ENCODE results near the gene CACNB1. TPM values are rescaled to one million over a fixed set of nuclear protein-coding genes. Genes with fewer than 3 reads are reported as not detected.

Gene CACNB1
- total RNA-seq, 2 donors from 2014 or later = 3.4 to 17.8 TPM

DNA sequence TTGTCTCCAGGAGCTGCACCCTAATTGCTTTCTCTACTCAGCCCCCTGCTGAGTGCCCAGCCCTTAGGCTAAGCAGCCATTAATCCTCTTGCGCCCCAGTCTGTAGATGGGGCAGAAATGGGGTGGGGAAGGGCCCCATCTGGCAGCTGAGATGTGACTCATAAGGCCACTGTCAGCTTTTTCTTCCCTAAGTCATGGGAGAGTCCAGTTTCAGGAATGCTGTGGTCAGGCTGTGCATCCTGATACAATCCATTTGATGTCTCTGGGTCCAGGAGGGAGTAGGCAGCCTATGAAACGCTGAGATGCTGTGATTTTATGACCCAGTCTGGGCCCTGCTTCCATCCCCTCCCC is 58.3 kb downstream of the CACNB1 start:
- 72% methylated on average over 2 of the region's 2 CpGs for WGBS
- H3K27ac ChIP-seq = no peak overlapping the region
- H3K27me3 ChIP-seq (replicated peaks; ENCODE audit: insufficient read depth) = no peaks in the 10 kb centered on the region
- DNase-seq (ENCODE audit: low spot score) = no peak
- H3K36me3 ChIP-seq = no peaks in the 10 kb centered on the region
- intact Hi-C loops (cut with DNase I) = no loop called here
- no peaks in the 10 kb centered on the region for H3K9me3 ChIP-seq
- H3K4me1 ChIP-seq (replicated peaks) = no peaks in the 10 kb centered on the region
- no peak overlapping the region for H3K4me3 ChIP-seq
- TF ChIP-seq POLR2AphosphoS5 (IDR thresholded peaks at IDR 0.05) (no peak), POLR2A (IDR thresholded peaks at IDR 0.05) (no peak)
- TF ChIP-seq, protein P1, sequence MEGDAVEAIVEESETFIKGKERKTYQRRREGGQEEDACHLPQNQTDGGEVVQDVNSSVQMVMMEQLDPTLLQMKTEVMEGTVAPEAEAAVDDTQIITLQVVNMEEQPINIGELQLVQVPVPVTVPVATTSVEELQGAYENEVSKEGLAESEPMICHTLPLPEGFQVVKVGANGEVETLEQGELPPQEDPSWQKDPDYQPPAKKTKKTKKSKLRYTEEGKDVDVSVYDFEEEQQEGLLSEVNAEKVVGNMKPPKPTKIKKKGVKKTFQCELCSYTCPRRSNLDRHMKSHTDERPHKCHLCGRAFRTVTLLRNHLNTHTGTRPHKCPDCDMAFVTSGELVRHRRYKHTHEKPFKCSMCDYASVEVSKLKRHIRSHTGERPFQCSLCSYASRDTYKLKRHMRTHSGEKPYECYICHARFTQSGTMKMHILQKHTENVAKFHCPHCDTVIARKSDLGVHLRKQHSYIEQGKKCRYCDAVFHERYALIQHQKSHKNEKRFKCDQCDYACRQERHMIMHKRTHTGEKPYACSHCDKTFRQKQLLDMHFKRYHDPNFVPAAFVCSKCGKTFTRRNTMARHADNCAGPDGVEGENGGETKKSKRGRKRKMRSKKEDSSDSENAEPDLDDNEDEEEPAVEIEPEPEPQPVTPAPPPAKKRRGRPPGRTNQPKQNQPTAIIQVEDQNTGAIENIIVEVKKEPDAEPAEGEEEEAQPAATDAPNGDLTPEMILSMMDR (IDR thresholded peaks at IDR 0.05) = no peak

DNA sequence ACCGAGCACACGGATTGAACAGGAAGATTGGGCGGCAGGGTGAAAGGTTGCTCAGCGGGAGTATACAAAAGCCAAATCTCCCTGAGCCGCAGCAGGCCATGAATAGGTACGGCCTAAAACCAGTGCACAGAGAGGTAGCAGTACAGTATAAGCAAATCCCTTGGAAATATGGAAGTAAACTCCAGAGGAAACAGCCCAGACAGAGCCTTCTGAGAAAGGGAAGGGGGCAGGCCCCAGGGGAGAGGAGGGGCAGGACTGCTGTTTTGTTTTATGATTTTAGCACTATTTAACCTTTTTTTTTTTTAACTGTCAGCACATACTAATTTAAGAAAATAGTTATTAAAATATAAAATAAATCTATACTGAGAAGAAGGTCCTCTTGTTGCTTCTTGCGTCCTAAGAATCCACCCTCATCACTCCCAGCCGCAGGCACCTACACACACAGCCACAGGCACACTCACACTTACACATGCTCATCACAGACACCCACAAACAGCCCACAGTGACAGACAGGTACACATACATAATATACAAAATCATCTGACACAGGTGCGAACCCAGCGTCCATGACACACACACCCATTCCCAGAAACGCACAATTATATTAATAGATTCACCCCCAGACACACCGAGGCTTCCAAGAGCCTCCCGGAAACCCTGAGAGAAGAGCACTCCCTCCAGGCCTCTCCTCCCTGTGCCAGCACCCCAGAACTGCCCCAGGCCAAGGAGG is 58.9 kb downstream of the CACNB1 start:
- no peak for DNase-seq (ENCODE audit: low spot score)
- Histone ChIP-seq H3K4me3 (no peak overlapping the region), H3K36me3 (no peaks in the 10 kb centered on the region), H3K4me1 (replicated peaks) (no peaks in the 10 kb centered on the region), H3K27me3 (replicated peaks; ENCODE audit: insufficient read depth) (no peaks in the 10 kb centered on the region), H3K9me3 (no peaks in the 10 kb centered on the region), H3K27ac (no peak overlapping the region)
- intact Hi-C loops (cut with DNase I) = no loop called here
- WGBS = 90% methylated on average over 13 of the region's 13 CpGs
- TF ChIP-seq, protein P1 (IDR thresholded peaks at IDR 0.05) = no peak
- TF ChIP-seq POLR2AphosphoS5 (IDR thresholded peaks at IDR 0.05) (no peak), POLR2A (IDR thresholded peaks at IDR 0.05) (no peak)

DNA sequence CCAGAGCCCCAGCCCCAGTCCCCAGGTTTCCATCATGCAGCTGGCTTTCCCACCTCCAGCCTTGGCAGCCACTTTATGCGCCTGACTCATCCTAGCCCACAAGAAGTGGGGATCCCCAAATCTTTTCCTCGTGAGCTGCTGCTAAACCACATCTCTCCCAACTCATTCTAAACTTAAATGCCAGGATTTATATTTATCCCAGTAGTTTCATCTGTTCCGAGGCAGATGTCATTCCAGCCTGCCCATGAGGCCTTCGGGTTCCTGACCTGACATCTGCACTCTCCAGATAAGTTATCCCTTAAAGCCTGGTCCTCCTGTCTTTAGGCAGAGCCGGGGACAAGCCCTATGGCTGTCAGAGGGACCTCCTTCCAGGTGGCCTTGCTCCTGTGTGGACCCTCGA is 62.6 kb downstream of the CACNB1 start:
- TF ChIP-seq POLR2A (IDR thresholded peaks at IDR 0.05) = no peak
- Histone ChIP-seq H3K36me3 (no peaks in the 10 kb centered on the region), H3K27me3 (replicated peaks; ENCODE audit: insufficient read depth) (no peaks in the 10 kb centered on the region), H3K9me3 (no peaks in the 10 kb centered on the region), H3K4me1 (replicated peaks) (no peaks in the 10 kb centered on the region), H3K27ac (no peak overlapping the region), H3K4me3 (no peak overlapping the region)
- intact Hi-C loops (cut with DNase I) = no loop called here
- DNase-seq (ENCODE audit: low spot score) = no peak
- WGBS = 90% methylated on average over 6 of the region's 6 CpGs

DNA sequence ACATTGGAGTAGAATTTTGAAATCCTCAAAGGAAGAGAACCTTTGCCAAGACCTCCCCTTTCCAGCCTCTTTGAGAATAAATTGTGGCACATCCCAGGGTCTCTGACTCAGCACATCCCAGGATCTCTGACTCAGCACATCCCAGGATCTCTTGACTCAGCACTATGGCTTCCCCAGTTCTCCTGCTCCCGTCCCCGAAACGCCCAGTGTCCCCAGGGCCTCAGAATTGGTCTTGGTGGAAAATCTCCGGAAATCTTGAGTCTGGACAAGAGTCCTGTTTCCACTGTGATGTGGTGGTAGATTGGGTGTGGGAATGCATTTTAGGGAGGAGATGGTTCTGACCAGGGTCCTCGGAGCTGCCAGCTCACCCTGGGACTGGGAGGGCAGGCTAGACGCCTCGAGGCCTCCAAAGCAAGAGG is 65.3 kb downstream of the CACNB1 start:
- intact Hi-C loops (cut with DNase I) = no loop called here

DNA sequence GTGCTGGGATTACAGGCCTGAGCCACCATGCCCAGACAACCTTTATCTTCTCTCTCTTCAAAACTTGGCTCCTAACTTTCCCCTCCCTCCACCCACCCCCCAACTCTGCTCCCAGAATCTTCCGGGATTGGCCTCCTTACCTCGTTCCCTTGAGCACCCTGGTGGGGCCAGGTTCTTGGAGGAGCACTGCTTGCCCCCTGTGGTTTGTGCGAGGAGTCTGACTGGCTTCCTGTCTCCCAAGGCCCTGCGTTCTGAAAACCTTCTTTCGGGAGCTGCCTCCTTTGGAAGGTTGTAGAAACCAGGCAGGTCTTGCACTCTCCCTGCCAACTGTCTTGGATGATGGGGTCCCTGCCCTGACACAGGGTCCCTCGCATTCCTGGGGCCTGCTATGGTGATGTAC is 65.9 kb downstream of the CACNB1 start:
- Histone ChIP-seq H3K9me3 (no peaks in the 10 kb centered on the region), H3K36me3 (no peaks in the 10 kb centered on the region), H3K4me1 (replicated peaks) (no peaks in the 10 kb centered on the region), H3K27ac (no peak overlapping the region), H3K4me3 (no peak overlapping the region), H3K27me3 (replicated peaks; ENCODE audit: insufficient read depth) (no peaks in the 10 kb centered on the region)
- intact Hi-C loops (cut with DNase I) = no loop called here
- TF ChIP-seq POLR2A (IDR thresholded peaks at IDR 0.05) (no peak), POLR2AphosphoS5 (IDR thresholded peaks at IDR 0.05) (no peak)
- TF ChIP-seq, protein P1 (IDR thresholded peaks at IDR 0.05) = no peak
- WGBS = 76% methylated on average over 6 of the region's 6 CpGs
- DNase-seq (ENCODE audit: low spot score) = no peak

More for the DNA sequence above, 65.3 kb downstream of the CACNB1 start:
- TF ChIP-seq POLR2A (IDR thresholded peaks at IDR 0.05) (no peak), POLR2AphosphoS5 (IDR thresholded peaks at IDR 0.05) (no peak)
- TF ChIP-seq, protein P1 (IDR thresholded peaks at IDR 0.05) = no peak
- no peaks in the 10 kb centered on the region for H3K4me1 ChIP-seq (replicated peaks)
- DNase-seq (ENCODE audit: low spot score) = no peak
- no peak overlapping the region for H3K27ac ChIP-seq
- no peaks in the 10 kb centered on the region for H3K36me3 ChIP-seq
- no peaks in the 10 kb centered on the region for H3K27me3 ChIP-seq (replicated peaks; ENCODE audit: insufficient read depth)
- no peak overlapping the region for H3K4me3 ChIP-seq
- H3K9me3 ChIP-seq = no peaks in the 10 kb centered on the region
- WGBS = 81% methylated on average over 7 of the region's 7 CpGs
